ENCODE measurements around the gene KLHL7. TPM values are rescaled to one million over a fixed set of nuclear protein-coding genes. Genes with fewer than 3 reads are reported as not detected.

The KLHL7 gene
- total RNA-seq, 1 experiment from 2014 or later = 35.2 TPM

DNA sequence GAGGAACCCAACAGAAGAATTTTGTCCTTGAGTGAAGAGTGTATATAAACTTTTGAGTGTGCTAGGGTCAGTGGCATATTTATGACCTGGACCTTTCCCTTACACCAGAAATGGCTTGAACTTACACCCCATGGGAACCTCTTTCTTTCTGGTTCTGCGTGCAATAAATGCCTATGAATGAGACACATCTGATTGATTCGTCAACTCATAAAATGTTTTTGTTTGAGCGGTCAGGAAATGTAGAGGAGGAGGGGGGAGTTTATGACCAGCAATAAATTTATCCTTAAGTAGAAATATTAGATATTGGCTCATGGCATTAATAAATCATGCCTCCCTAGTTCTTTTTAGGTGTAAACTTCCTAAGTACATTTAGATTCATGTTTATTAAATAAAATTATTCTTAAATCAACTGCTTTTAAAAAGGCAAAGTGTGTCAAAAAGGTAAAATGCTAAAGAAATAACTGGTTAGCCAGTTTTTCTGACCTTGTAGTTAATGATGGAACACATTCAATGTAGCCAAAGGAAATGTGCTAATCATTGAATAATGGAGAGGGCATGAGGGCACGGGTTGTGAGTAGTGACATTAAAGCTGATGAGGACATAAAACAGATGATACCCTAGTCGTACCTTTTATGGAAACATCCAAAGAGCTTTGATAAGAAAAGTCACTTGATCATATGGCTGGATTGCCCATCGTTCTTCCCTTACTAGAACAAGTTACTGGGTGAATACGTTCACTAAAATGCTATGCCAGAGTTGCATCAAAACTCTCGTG lies 62.7 kb downstream of the KLHL7 start:
- intact Hi-C loops (cut with micrococcal nuclease; ENCODE audit: unreplicated experiment) = no loop called here
- no peaks in the 10 kb centered on the region for H3K27me3 Mint-ChIP-seq (ENCODE audit: unreplicated experiment)
- no TSS peak for BruUV-seq (replicated peaks)
- H3K27ac Mint-ChIP-seq (ENCODE audit: unreplicated experiment) = no peak overlapping the region
- no peaks in the 10 kb centered on the region for H3K9me3 Mint-ChIP-seq (ENCODE audit: low read depth, unreplicated experiment)
- H3K4me3 Mint-ChIP-seq (ENCODE audit: low read depth, unreplicated experiment) = no peak overlapping the region
- no peaks in the 10 kb centered on the region for H3K36me3 Mint-ChIP-seq (ENCODE audit: insufficient read depth, unreplicated experiment)
- CTCF ChIA-PET = no interaction called here
- H3K4me1 Mint-ChIP-seq (ENCODE audit: low read depth, unreplicated experiment) = no peaks in the 10 kb centered on the region
- TF ChIP-seq, protein P1, sequence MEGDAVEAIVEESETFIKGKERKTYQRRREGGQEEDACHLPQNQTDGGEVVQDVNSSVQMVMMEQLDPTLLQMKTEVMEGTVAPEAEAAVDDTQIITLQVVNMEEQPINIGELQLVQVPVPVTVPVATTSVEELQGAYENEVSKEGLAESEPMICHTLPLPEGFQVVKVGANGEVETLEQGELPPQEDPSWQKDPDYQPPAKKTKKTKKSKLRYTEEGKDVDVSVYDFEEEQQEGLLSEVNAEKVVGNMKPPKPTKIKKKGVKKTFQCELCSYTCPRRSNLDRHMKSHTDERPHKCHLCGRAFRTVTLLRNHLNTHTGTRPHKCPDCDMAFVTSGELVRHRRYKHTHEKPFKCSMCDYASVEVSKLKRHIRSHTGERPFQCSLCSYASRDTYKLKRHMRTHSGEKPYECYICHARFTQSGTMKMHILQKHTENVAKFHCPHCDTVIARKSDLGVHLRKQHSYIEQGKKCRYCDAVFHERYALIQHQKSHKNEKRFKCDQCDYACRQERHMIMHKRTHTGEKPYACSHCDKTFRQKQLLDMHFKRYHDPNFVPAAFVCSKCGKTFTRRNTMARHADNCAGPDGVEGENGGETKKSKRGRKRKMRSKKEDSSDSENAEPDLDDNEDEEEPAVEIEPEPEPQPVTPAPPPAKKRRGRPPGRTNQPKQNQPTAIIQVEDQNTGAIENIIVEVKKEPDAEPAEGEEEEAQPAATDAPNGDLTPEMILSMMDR (IDR thresholded peaks at IDR 0.05; ENCODE audit: unreplicated experiment) = no peak
- DNase-seq = no peak

DNA sequence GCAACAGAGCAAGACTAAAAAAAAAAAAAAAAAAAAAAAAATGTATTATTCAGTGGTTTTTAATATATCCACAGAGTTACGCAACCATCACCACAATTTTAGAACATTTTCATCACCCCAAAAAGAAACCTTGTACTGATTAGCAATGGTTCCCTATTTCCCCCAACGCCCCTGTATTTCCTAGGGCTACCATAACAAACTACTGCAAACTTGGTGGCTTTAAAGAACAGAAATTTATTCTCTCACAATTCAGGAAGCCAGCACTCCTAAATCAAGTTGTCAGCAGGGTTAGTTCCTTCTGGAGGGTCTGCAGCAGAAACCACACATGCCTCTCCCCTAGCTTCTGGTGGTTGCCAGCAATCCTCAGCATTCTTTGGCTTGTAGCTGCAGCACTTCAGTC lies 70.4 kb downstream of the KLHL7 start:
- peaks cover 4% of the 10 kb centered on the region for H3K36me3 Mint-ChIP-seq (ENCODE audit: insufficient read depth, unreplicated experiment)
- intact Hi-C loops (cut with micrococcal nuclease; ENCODE audit: unreplicated experiment) = no loop called here
- H3K9me3 Mint-ChIP-seq (ENCODE audit: low read depth, unreplicated experiment) = no peaks in the 10 kb centered on the region
- TF ChIP-seq, protein P1 (IDR thresholded peaks at IDR 0.05; ENCODE audit: unreplicated experiment) = no peak
- no peak overlapping the region for H3K27ac Mint-ChIP-seq (ENCODE audit: unreplicated experiment)
- CTCF ChIA-PET = interaction anchor here (0.7 kb wide), 1 partner anchor 1166 kb away, joined by 5 read pairs; no protein-coding TSS in a partner anchor
- no peaks in the 10 kb centered on the region for H3K27me3 Mint-ChIP-seq (ENCODE audit: unreplicated experiment)
- no peak for DNase-seq
- peaks cover 2% of the 10 kb centered on the region for H3K4me1 Mint-ChIP-seq (ENCODE audit: low read depth, unreplicated experiment)
- BruUV-seq (replicated peaks) = no TSS peak
- H3K4me3 Mint-ChIP-seq (ENCODE audit: low read depth, unreplicated experiment) = no peak overlapping the region

DNA sequence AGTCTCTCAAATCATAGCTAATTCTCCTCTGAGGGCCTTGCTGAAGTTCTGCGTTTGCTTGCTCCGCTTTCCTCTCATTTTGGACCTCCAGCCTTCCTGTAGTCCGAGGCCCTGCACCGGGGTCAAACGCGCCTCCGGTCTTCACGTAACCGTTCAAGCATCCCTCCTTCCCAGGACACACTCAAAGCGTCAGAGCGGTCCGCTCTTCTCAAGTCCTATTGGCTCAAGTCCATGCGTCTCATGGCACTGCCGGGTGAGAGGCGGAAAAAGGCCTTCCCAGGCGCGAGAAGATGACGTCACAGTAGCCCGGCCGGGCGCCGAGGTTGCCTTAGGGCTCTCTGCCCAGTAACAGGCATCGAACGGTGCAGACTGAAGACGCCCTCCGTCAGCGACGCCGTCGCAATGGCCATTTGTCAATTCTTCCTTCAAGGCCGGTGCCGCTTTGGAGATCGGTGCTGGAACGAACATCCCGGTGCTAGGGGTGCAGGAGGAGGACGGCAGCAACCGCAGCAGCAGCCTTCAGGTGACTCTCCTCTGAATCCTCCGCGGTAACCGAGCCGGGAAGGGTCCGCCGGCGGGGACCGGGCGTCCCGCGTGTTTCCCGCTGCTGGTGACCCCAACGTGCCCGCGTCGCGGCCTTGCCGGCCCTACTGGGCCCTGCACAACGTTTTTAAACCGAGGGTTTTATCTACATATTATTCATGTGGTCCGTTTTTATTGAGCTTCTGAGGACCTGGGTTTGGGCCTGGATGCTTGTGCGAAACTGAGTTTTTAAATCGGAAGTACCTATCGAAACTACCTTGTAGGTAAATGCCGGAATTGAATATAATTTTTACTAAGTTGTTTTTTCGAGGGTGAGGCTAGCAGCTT lies 76.3 kb downstream of the KLHL7 start, which contains the start of gene NUP42:
TSS of gene NUP42 (plus strand) at position 365 of the 870 bp plus-strand sequence. CDS start at position 403, 38 bp downstream.
- H3K36me3 Mint-ChIP-seq (ENCODE audit: insufficient read depth, unreplicated experiment) = peaks cover 56% of the 10 kb centered on the region
- peaks cover 26% of the 10 kb centered on the region for H3K4me1 Mint-ChIP-seq (ENCODE audit: low read depth, unreplicated experiment)
- H3K9me3 Mint-ChIP-seq (ENCODE audit: low read depth, unreplicated experiment) = no peaks in the 10 kb centered on the region
- BruUV-seq (replicated peaks) = TSS peak; percentile 67
- TF ChIP-seq, protein P1 (IDR thresholded peaks at IDR 0.05; ENCODE audit: unreplicated experiment) = no peak
- CTCF ChIA-PET = interaction anchor here (0.7 to 1.6 kb wide), 4 partner anchors 69 to 96 kb away, joined by 3 to 6 read pairs (median 4); partner anchors contain the start of gene KLHL7
- intact Hi-C loops (cut with micrococcal nuclease; ENCODE audit: unreplicated experiment) = loop anchor here (1.0 kb wide), 1 partner anchor 78 kb away; no protein-coding TSS in a partner anchor
- peak within 1 kb of the TSS; percentile 90 for H3K27ac Mint-ChIP-seq (ENCODE audit: unreplicated experiment)
- no peaks in the 10 kb centered on the region for H3K27me3 Mint-ChIP-seq (ENCODE audit: unreplicated experiment)
- H3K4me3 Mint-ChIP-seq (ENCODE audit: low read depth, unreplicated experiment) = peak within 1 kb of the TSS; percentile 81
- DNase-seq = peak; percentile 99

DNA sequence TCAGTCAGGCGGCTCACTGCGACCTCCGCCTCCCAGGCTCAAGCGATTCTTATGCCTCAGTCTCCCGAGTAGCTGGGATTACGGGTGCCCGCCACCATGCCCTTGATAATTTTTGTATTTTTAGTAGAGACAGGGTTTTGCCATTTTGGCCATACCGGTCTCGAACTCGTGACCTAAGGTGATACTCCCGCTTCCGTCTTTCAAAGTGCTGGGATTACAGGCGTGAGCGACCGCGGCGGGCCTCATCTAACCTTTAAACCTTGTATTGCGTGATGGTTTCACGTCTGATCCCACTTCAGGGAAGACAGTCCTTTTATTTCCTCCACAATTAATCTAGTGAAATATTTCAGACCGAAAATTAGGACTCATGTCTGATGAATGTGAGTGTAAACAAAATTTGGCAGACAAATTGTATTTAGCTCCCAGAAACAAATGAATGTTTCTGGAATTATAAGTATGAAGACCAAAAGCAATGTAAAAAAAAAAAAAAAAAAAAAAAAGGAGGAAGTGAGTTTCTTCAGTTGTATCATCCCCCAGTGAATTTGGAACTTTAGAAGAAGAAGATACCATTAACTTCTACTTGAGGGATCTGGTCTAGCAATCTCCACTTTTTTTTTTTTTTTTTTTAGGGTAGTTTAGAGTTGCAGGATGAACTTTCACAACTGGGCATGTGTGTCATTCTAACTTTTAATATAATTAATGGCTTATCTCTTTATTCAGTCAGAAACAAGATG lies 77.9 kb downstream of the KLHL7 start:
- CTCF ChIA-PET = interaction anchor here (0.6 to 0.7 kb wide), 4 partner anchors 46 to 205 kb away, joined by 3 to 7 read pairs (median 4); partner anchors contain the start of gene MALSU1
- peaks cover 26% of the 10 kb centered on the region for H3K4me1 Mint-ChIP-seq (ENCODE audit: low read depth, unreplicated experiment)
- peak overlapping the region; percentile 90 for H3K27ac Mint-ChIP-seq (ENCODE audit: unreplicated experiment)
- H3K27me3 Mint-ChIP-seq (ENCODE audit: unreplicated experiment) = no peaks in the 10 kb centered on the region
- no TSS peak for BruUV-seq (replicated peaks)
- peak overlapping the region; percentile 81 for H3K4me3 Mint-ChIP-seq (ENCODE audit: low read depth, unreplicated experiment)
- H3K9me3 Mint-ChIP-seq (ENCODE audit: low read depth, unreplicated experiment) = no peaks in the 10 kb centered on the region
- H3K36me3 Mint-ChIP-seq (ENCODE audit: insufficient read depth, unreplicated experiment) = peaks cover 71% of the 10 kb centered on the region
- TF ChIP-seq, protein P1 (IDR thresholded peaks at IDR 0.05; ENCODE audit: unreplicated experiment) = no peak
- intact Hi-C loops (cut with micrococcal nuclease; ENCODE audit: unreplicated experiment) = no loop called here
- DNase-seq = no peak
